Type B pancreatic cell (in vitro differentiated cells): ENCODE data around the gene PHYHIPL. TPM values are rescaled to one million over a fixed set of nuclear protein-coding genes. Genes with fewer than 3 reads are reported as not detected.
"Not testable (repeated sequence)": the region's sequence is repeated elsewhere in the genome, so short reads cannot be mapped to it uniquely, and the experiment has no call there.

Experiments used
- DNase-seq: peaks from one replicate; pipeline ENCODE4 v3.0.0; 2021; ENCODE audit warnings: mixed read lengths; ENCODE audit not compliant: unreplicated experiment; ENCODE audit errors: extremely low spot score
- H3K27ac Mint-ChIP-seq: 2 replicates; pipeline ENCODE4 v1.8.0; 2021; ENCODE audit warnings: mild to moderate bottlenecking, mixed read lengths
- H3K27me3 Mint-ChIP-seq: 2 replicates; pipeline ENCODE4 v1.8.0; 2021; ENCODE audit warnings: mixed read lengths
- H3K36me3 Mint-ChIP-seq: 2 replicates; pipeline ENCODE4 v1.8.0; 2021; ENCODE audit warnings: mixed read lengths
- H3K4me1 Mint-ChIP-seq: one replicate; pipeline ENCODE4 v1.8.0; 2021; ENCODE audit warnings: mixed read lengths; ENCODE audit not compliant: unreplicated experiment
- H3K4me3 Mint-ChIP-seq: 2 replicates; pipeline ENCODE4 v1.8.0; 2021; ENCODE audit warnings: mild to moderate bottlenecking, mixed read lengths
- H3K9me3 Mint-ChIP-seq: 2 replicates; pipeline ENCODE4 v1.8.0; 2021; ENCODE audit warnings: mixed read lengths
- CTCF ChIP-seq: fragments of 200-600 bp; sonication (generic); conservative IDR thresholded peaks from 2 replicates; pipeline ENCODE4 v1.5.0; 2021; ENCODE audit warnings: antibody characterized with exemption, mild to moderate bottlenecking
- total RNA-seq: library from RNA; stranded (reverse); gene quantifications from 2 replicates; pipeline ENCODE4 v1.2.1, GENCODE V29; 2021; ENCODE audit warnings: low replicate concordance

Gene PHYHIPL
- total RNA-seq, 1 donor from 2014 or later: 14.3 TPM

GRCh38 chr10:59216178-59216869 is 39.9 kb downstream of the PHYHIPL start:
- Mint-ChIP-seq H3K9me3 (no peaks in the 10 kb centered on the region), H3K27me3 (no peaks in the 10 kb centered on the region), H3K4me1 (peaks cover 2% of the 10 kb centered on the region), H3K36me3 (no peaks in the 10 kb centered on the region), H3K4me3 (no peak overlapping the region), H3K27ac (no peak overlapping the region)
- DNase-seq: no peak
- TF ChIP-seq CTCF: no peak

GRCh38 chr10:59222788-59223187 is 46.3 kb downstream of the PHYHIPL start:
- DNase-seq: no peak
- Mint-ChIP-seq H3K4me3 (no peak overlapping the region), H3K36me3 (peaks cover 4% of the 10 kb centered on the region)

GRCh38 chr10:59223597-59223996 is 47.2 kb downstream of the PHYHIPL start:
- H3K4me3 Mint-ChIP-seq, H3K27ac Mint-ChIP-seq, H3K27me3 Mint-ChIP-seq, H3K4me1 Mint-ChIP-seq, H3K36me3 Mint-ChIP-seq, H3K9me3 Mint-ChIP-seq, DNase-seq: not testable (repeated sequence)

More at GRCh38 chr10:59222788-59223187, 46.3 kb downstream of the PHYHIPL start:
- Mint-ChIP-seq H3K27me3 (no peaks in the 10 kb centered on the region), H3K9me3 (no peaks in the 10 kb centered on the region), H3K4me1 (peaks cover 7% of the 10 kb centered on the region), H3K27ac (no peak overlapping the region)
- TF ChIP-seq CTCF: no peak

GRCh38 chr10:59225211-59225610 is 48.8 kb downstream of the PHYHIPL start:
- H3K36me3 Mint-ChIP-seq: peaks cover 4% of the 10 kb centered on the region
- no peak for DNase-seq
- no peaks in the 10 kb centered on the region for H3K27me3 Mint-ChIP-seq
- H3K9me3 Mint-ChIP-seq: no peaks in the 10 kb centered on the region
- no peak overlapping the region for H3K27ac Mint-ChIP-seq
- H3K4me1 Mint-ChIP-seq: peaks cover 7% of the 10 kb centered on the region
- no peak overlapping the region for H3K4me3 Mint-ChIP-seq
- no peak for TF ChIP-seq CTCF

- H3K27me3 Mint-ChIP-seq: no peaks in the 10 kb centered on the region
- no peaks in the 10 kb centered on the region for H3K4me1 Mint-ChIP-seq
- no peak for TF ChIP-seq CTCF
- H3K36me3 Mint-ChIP-seq: peaks cover 4% of the 10 kb centered on the region
- H3K9me3 Mint-ChIP-seq: no peaks in the 10 kb centered on the region
- H3K4me3 Mint-ChIP-seq: no peak overlapping the region
- DNase-seq: no peak
- H3K27ac Mint-ChIP-seq: no peak overlapping the region
Observed at GRCh38 chr10:59227136-59227673, 50.8 kb downstream of the PHYHIPL start.

- no peaks in the 10 kb centered on the region for H3K4me1 Mint-ChIP-seq
- no peak for DNase-seq
Observed at GRCh38 chr10:59229441-59229840, 53.0 kb downstream of the PHYHIPL start.

More at GRCh38 chr10:59229441-59229840, 53.0 kb downstream of the PHYHIPL start:
- Mint-ChIP-seq H3K27ac (no peak overlapping the region), H3K36me3 (peaks cover 4% of the 10 kb centered on the region), H3K27me3 (no peaks in the 10 kb centered on the region), H3K4me3 (no peak overlapping the region), H3K9me3 (no peaks in the 10 kb centered on the region)
- no peak for TF ChIP-seq CTCF
